GM19395 (cell line): ENCODE data around the gene ANK3.
"Not testable (repeated sequence)": the region's sequence is repeated elsewhere in the genome, so short reads cannot be mapped to it uniquely, and the experiment has no call there.

ENCODE experiments used
- ATAC-seq: cut with Tn5 transposase; IDR thresholded peaks from one replicate; pipeline ENCODE4 v1.9.1; 2021; ENCODE audit warnings: mild to moderate bottlenecking, moderate library complexity; ENCODE audit not compliant: unreplicated experiment

The ANK3 gene

DNA sequence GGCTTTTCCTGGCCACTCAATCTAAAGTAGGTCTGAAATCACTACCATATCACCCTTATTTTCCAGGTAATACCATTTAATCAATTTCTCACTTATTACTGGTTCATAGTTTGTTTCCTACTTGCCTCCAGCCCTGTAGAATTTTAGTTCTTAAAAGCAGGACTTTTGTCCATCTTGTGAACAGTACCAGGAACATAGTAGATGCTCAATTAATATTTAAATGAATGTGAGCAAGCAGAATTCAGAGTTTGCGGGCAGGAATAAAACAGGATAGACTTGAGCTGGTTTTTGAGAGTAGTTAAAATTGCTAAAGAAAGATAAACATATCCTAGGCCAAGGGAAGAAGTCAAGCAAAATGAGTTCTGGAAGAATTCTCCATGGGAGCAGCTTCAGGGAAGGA lies 77.9 kb downstream of the ANK3 start:
- ATAC-seq = no peak

DNA sequence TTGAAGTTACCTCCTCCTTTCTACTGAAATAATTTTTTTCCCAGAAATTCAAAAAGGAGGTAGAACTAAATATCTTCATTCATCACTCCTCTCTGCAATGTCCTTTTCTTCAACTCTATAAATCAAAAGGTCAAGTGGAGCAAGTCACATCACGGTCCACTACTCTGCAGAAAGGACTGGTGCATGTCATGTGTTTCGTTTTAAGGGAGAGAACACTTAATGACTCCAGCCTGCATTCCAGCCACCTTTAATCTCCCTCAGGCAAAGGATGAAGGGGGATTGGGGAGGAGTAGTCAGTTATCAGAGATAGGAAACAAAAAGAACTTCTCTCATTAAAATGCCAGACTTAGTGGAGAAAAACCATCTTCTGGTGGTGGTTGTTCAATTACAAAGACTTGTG lies 78.9 kb downstream of the ANK3 start:
- no peak for ATAC-seq

DNA sequence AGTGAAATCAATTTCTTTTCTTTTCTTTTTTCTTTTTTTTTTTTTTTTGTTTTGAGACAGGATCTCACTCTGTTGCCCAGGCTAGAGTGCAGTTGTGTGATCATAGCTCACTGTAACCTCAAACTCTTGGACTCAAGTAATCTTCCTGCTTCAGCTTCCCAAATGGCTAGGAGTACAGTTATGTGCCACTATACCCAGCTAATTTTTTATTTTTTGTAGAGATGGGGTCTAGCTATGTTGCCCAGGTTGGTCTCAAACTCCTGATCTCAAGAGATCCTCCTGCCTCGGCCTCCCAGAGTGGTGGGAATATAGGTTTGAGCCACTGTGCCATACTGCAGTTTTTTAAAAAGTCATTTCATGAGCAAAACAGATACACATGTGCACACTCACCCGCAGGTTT lies 79.8 kb downstream of the ANK3 start:
- ATAC-seq = no peak

DNA sequence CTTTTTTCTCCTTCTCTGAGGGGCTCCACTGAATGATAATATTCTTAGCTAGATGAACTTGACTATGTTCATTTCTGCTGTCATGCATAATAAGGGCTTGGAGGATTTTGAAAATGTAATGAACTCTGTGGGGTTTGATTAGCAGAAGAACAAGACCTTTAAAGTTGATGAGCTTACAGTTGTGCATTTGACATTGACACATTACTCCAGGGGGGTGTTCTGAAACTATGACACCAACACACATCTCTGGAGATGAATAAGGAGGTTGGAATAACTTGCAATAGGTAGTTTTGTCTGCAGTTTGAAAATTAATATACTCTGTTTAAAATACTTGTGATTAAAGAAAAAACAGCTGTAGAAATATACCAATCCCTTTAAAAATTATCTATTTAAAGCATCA lies 80.3 kb downstream of the ANK3 start:
- ATAC-seq = no peak

DNA sequence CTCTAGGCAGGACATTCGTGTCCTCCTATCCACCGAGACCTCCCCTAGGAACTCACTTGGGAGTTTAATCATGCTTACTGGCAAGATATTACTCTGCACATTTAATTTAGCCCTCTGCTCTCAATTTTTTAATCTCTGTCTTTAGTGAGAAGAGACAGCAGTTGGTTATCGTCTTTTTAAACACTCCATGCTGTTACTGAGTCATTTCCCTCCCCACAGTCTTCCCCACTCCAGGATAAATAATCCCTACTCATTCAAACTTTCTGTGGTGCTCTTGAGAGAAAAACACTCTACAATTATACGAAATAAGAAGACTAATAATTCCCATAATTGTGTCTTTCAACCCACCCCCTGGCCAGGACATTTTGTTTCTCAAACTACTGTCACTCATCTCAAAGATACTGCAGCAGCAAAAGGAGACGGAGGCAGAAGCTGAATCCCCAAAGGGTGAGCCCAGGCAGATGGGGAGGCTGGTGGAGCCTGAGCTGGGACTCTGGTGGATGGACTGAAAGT lies 84.2 kb downstream of the ANK3 start:
- no peak for ATAC-seq

GRCh38 chr10:60304829-60305379 lies 84.8 kb downstream of the ANK3 start:
- ATAC-seq = no peak

GRCh38 chr10:60303778-60304177 lies 85.9 kb downstream of the ANK3 start:
- ATAC-seq = no peak

DNA sequence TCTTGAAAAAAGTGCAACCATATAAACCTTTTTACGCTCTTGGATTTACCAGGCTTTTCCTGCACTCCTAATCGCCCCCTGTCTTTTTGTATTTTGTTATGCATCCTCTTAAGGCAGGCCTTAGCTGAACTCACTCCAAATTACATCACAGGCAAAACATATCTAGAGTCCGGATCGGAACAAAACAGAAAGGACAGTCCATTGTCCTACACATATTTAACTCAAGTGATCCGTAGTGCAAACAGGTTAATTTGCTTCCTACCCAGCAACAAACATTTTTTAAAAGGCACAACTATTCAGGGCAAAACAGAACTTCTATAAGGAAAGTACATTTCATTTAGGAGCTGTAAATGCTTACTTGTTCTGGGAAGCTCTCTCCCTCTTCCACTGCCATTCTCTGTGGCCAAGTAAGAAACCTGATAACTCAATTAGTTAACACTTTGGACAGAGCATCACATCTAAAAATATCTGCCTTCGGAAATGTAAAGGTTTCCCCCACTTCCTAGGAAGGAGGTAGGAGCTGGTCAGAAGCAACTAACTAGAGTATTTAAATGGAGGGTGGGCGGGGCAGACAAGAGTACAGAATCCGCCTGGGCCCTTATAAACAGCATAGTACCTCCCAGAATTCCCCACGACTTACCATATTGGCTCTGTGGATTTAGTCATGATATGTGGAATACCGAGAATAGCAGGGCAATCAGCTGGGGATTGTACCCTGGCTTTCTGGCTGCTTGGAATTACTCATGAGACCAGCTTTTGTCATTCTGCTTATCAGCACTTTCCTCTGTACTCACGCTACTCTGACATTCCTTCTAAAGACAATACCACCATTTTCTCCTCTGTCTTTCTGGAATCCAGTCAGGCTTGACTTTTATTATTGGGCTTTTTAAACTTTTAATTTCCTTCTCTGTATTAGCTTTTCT lies 89.5 kb downstream of the ANK3 start:
- ATAC-seq = no peak

GRCh38 chr10:60299390-60299778 lies 90.3 kb downstream of the ANK3 start:
- no peak for ATAC-seq

DNA sequence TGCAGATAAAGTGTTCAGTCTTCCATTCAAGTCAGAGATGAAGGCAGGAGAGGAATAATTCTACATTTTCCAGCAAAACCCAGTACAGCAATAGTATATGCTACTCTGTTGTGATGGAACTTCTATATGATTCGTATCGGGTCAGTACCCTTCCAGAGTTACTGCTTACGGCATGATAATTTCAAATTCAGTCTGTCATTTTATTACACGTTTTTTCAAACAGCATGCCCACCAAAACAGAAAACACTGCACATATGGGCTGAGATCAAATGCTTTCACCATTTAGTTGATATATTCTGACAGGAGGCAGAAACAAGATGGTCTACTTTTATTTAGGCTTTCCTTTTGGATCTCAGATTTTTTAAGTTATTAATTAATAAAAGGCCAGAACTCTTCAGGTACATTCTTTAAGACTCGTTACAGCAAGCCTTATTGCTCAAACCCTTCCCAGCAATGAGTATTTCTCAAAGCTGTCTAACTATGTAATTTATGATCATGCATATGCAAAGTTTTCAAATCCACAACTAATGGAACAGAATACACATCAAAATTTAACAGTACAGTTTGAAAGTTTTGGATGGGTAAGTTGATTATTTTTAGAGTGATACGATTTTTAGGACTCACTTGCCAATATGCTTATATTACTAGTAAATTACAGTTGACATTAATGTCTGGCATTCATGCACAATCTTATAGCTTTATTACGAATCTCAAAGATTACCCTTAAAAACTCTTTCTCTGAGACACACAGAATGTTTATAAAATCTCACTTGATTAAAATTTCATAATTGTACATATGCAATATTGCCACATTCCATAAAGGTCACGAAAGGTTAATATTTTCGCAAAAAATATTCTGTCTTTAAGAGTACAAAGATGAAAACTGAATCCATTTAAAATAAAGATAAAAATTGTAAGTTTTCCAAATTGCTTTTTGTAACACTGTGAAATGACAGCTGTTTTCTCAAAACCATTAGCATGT lies 91.0 kb downstream of the ANK3 start:
- ATAC-seq = no peak

DNA sequence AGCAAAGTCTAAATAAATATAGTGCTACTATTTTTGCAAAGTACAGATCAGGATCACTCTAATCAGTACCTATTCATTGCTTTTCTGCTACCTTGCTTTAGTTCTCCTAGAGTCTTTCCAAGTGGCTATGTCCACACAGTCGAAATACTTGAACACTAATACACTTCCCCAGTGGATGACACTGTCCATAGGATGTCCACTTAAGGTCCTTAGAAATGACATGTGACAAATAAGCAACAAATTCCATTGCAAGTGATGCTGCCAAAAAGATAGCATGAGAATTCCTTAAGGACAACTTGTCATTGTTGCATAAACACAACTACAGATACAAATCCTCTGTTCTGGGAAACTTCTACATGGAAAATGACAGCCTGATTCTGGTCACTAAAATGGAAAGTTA lies 93.6 kb downstream of the ANK3 start:
- ATAC-seq = no peak

DNA sequence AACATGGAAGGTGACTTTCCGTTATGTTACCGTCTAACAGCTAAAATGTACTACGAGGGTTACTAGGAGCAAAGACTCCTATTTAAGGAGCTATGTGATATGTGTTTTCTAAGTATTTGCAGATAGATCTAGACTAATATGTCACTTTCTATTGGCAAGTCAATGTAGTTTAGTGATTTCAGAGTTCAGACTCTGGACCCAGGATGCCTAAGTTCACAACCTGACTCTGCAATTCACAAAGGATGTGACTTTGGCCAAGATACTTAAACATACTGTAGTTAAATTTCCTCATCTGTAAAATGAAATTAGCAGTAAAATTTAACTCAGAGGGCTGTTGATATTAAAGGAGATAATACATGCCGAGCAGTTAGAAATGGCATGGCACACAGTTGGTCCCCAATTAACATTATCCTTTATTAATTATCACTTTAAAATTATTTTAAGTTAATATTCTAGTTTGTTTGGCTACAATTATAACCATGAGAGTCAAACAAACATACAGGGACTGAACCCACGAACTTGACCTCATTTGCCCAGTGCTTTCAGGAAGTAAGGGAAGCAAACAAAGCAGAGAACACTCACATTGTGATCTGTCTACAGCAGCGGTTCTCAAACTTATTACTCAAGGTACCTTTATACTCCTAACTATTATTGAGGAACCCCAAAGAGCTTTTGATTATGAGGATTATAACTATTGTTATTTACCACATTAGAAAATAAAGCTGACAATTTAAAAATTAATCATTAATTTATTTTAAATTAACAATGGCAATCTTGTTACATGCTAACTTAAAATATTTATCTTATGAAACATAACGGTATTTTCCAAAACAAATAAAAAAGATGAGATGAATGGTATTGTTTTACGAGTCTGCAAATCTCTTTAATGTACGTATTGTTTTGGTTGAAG lies 94.4 kb downstream of the ANK3 start:
- ATAC-seq = no peak

DNA sequence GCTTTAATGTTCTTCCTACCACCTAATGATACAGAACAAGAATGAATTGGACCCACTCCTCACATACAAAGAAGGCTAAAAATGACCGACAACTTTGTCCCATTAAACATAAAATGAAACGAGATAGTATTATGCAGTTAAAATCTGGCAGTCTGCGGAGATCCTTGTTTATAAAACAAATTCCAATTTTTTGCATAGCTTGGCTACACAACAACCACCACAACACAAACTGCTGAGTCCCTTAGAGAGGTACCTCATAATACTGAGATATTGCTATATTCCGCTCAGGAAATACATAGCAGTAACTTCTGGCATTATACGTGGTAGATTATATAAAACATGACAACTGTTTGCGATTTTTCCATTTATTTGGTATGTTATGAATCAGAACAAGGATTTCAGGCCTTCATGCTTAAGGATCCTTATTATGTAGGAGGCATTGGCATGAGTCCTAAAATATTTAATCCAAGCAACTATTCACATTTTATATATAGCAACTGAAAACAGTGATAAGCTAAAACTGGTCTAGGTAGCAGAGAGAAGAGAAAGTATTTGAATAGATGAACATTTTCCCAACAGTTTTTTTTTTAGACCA lies 96.0 kb downstream of the ANK3 start:
- ATAC-seq = no peak

DNA sequence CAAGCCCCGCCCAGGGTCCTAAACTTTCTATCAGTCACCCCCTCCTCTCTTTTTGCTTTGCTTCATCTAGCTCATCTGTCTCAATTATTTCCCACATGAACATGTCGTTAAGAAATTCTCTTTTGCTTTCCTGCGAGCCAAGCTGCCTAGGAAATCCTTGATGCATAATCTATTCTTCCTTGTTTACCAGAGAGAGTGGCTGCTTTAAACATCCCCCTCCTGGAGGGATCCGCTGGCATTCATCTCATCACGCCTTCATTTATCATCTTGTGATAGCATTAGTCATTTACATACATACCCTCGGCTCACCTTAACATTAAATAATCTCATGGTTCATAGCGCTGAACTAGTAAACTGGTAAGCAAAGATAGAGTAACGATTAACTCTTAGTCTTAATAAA lies 96.7 kb downstream of the ANK3 start:
- no peak for ATAC-seq

GRCh38 chr10:60292536-60292935 lies 97.1 kb downstream of the ANK3 start:
- not testable (repeated sequence) for ATAC-seq

GRCh38 chr10:60291344-60291930 lies 98.2 kb downstream of the ANK3 start:
- no peak for ATAC-seq

- ATAC-seq = no peak
Observed at GRCh38 chr10:60290558-60290957, 99.1 kb downstream of the ANK3 start.

DNA sequence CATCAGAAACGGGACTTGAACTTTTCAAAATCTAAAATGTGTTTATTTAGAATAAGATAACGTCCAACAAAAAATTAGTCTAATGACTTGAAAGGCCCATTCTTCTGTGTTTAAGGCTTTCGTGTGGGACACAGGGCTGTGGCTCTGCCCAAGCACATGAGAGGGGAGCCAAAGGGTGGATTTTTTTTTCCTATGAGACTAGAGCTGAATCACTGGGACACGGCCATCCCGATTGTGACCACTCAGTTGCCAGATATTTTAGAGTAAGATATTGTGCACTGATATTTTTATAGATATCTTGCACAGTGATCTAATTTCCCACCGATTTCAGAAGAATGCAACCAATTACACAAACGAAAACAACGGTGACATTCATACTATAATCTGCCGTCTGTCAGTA lies 99.9 kb downstream of the ANK3 start:
- no peak for ATAC-seq

DNA sequence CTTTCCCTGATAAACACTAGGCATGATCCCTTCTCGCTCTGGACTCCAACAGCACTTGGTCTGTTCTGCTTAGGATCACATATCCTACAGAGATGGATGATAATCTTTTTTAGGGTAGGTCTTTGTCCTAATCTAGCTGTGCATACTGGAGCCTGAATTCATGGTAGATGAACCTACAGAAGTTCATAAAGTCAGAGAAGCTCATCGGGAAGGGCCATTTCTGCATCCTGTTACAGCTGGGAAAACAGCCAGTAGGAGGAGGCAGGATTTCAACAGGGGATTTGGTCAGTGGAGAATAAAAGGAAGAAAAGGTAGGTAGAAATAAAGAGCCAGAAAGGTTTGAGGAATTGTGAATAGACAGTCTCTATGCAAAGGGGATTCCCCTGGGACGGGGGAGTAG lies 101.4 kb downstream of the ANK3 start:
- ATAC-seq = no peak
